Fibroblast of skin of scalp (primary cell): ENCODE measurements around the gene ANXA2.
A peak's percentile ranks its signal among the peaks of the same experiment; 100 is the strongest.
"Not testable (repeated sequence)": the region's sequence is repeated elsewhere in the genome, so short reads cannot be mapped to it uniquely, and the experiment has no call there.

Experiments used
- DNase-seq: peaks from one replicate; pipeline ENCODE4 v3.0.0-alpha.2; 2013

Gene ANXA2

DNA sequence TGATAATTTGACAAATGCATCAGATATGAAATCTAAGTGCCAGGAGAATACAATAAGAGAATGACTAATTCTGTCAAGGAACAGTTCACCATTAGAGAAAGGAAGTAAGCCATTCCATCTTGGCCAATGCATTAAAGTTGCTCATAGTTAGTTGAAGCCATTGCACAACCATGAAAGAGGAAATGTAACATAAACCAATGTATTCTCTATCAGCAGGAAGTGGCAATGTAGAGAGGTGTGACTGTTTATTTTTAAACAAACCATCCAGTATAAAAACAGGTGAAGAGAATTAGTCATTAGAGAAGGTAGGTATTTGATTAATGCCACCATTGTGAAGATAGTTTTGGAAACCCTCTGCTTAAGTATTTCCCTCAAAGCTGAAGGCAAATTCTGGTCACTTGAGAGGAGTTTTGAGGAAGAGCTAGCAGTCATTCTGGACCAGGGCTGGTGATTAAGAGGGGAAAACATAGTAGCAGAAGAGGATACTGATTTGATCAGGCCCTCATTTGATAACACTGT is 10.7 kb upstream of the ANXA2 start:
- DNase-seq, result peak; percentile 73

DNA sequence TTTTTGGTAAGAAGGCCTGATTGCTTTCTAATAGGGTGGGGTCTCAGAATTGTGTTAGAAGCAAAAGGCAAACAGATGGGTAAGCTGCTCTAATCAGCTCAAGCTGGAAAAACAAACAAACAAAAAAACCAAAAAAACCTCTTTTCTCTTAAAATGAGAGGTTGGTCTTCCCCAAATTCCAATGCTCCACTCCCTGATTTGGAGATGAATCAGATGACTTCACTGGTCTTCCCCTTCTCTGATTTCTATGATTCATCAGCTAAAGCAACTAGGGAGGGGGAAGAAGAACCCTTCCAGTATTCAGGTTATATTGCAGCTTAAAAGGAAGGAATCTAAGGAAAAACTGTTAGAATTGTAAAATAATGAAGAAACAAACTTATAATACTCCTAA is 9.6 kb upstream of the ANXA2 start:
- peak; percentile 87 for DNase-seq

DNA sequence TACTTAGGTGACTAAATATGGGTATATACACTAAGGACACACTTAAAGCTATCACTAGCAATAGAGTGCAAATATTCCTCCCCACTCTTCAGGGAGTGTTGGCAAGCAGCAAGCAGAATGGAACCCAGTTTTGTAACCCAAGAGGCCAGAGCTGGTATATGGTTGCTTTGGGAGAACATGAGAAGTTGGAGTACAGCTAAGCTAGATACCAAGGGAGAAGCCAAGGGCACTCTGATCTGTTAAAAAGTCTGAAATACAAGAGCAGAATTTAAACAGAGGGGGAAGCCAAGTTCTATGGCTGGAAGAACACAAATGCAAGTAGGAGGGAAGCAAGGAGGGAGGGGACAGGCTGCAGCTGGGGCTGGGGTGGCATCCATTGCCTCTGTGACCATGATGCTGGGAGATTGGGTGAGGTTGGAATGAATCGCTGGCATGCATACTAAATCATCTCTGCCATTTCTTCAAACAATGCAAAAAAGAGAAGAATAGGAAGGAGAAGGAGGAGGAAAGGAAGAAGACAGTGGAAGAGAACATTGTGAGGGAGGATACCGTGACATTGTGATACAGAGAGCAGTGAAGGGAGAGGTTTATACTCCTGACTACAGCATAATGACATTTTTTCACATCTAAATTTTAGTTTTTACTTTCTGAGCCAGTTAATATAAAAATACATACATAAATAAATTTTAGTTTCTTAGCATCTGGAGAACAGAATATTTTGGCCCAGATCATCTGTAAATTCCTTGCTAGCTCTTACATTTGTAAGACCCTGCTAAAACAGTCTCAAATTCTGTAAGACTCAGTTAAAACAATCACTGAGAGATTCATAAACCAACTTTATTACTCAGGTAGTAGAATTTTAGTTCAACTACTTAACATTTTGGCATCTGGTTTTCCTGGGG is 9.0 kb upstream of the ANXA2 start:
- DNase-seq, result no peak

DNA sequence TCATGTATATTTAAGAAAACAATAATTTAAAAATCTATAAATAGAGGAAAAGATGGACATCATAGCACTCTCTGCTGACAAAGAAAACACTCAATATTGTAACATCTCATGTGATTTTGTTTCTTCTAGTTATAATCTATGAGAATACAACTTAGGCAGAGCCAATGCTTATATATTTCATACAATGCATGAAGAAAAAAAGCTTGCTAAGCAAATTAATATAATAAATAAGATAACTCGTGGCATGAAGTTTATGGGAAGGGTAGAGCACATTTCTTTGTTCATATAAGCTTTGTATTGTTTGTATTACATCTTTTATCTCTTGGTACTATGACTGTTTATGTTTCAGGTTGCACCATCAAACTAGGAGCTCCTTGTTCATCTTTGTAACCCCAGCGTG is 7.6 kb upstream of the ANXA2 start:
- no peak for DNase-seq

DNA sequence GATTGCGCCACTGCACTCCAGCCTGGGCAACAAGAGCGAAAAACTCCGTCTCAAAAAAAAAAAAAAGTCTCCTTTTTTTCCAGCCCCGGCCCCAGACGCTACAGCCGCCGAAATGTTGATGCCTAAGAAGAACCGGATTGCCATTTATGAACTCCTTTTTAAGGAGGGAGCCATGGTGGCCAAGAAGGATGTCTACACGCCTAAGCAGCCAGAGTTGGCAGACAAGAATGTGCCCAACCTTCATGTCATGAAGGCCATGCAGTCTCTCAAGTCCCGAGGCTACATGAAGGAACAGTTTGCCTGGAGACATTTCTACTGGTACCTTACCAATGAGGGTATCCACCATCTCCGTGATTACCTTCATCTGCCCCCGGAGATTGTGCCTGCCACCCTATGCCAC is 6.6 kb upstream of the ANXA2 start:
- not testable (repeated sequence) for DNase-seq

DNA sequence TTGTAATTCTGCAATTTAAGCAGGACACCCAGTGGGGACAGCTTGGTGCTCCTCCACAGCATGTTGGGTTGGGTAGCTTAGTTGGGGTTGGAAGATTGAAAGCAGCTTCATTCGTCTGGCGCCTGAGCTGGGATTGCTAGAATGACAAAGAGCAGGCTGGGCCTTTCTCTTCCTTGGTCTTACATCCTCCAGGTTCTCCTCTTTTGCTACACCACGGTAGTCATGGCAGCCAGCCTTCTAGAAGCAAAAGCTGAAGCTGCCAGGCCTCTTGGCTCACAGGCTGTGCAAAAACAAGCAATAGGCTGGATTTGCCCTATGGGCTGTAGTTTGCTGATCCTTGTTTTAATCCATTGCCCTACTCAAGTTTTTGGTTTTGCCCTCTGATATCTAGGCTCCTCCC is 3.2 kb upstream of the ANXA2 start:
- no peak for DNase-seq

DNA sequence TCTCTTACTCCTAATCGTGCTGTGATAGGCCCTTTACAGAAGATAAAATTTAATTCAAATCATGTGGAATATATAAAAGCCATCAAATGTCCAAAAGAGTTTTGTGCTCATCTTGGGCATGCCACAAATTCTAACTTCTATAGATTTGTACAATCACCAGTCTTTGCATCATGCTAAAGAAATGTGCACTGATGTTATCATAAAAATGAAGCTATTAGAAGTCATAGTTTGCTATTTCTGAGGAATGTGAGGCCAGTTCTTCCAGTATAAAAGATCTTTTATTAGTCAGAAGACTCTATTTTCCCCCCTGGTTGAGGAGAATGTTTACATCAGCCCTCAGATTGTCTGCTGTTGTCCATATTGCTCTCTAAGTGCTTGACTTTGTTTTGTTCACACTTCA is 2.1 kb upstream of the ANXA2 start:
- DNase-seq, result peak; percentile 93

DNA sequence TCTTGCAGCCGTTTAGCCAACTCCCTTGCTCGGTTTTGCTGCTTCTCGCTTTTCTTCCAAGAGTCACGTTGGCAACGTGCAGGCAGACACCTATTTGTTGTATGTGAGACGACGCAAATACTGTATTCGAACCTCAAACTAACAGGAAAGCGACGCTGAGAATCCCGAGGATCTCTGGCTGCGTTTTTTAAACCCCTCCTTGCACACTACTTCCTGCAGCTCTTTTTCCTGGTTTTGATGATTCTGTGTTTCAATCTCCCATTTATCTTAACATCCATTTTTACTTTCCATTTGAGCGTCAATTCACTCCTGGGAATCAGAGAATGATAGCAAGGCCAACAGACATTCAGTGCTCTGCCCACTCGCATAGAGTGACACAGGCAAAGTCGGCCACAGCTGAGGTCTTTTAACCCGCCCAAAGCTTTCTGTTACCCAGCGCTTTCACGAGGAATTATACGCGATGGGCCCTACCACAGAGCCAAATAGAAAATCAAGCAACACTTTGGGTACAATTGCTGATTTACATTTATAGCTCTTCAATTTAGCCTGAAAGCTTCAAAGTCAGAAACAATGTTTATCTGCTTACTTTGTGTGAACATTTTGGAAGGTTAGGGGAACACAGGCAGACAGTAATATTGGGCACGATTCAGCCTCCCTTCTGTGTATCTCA is 1.6 kb upstream of the ANXA2 start:
- DNase-seq, result no peak

DNA sequence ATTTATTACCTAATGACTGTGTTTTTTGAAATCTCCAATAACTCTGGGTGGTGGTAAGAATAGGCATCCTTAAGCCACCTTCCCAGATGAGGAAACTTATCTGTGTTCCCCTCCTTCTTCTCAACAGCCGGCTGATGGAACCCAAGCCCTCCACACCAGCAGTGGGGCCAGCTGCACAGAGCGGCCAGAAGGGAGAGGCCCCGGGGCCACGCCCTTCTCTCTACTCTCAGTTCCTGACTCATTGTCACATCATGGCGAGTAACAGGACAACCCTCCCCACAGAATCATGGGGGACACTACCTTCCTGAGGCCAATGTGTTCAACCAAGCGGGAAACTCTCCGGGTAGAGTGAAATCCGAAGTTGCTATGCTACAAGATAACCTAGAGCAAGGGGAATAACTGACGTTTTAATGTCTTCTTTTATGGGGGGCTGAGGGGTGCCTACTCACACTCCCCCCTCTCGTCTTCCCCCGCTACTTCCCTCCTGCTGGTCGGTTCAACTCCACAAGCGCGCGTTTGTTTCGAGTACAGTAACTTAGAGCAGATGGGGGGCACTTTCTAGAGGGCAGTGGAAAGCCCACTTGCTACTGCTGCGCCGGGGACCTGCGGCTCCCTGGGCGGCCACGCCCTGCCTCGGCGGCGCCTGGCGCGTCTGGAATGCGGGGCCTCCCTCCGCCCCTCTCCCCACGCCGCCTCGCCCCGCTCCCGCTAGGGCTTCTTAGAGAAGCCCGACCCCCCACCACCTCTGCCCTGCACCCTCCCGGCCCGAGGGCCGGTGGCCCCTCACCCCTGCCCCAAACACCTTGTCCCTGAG is 621 bp downstream of the ANXA2 start:
- peak; percentile 82 for DNase-seq

DNA sequence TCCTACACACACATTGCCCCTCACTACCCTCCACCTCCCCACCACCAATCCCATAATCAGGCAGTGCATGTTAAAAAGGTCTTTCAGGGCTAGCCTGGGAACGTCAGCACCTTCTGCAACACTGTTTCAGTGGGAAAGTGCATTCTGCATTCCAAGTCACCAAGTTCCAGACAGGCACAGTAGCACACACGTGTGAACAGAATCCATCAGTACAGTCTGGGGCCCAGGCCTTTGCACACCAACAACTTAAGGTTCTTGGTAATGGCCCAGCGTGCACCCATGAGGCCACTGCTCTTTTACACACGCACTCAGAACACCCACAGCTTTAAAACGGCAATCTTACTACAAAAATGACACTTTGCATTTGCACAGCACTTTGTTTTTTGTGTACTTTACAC is 1.2 kb downstream of the ANXA2 start:
- no peak for DNase-seq

DNA sequence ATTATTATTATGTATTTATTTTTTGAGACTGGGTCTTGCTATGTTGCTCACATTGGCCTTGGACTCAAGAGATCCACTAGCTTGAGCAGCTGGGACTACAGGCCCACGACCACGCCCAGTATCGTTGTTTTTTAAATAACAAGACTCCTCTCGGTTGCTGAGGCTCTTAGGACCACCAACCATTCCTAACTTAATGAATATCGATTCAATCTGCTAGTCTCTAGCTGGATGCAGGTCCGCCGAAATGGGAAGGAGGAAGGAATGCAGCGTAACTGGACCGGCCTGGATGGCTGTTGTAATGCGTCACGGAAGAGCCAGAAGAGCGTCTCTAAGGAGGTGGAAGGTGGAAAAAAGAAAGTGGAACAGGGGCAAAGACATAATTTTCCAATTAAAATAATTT is 1.7 kb downstream of the ANXA2 start:
- DNase-seq, result no peak

DNA sequence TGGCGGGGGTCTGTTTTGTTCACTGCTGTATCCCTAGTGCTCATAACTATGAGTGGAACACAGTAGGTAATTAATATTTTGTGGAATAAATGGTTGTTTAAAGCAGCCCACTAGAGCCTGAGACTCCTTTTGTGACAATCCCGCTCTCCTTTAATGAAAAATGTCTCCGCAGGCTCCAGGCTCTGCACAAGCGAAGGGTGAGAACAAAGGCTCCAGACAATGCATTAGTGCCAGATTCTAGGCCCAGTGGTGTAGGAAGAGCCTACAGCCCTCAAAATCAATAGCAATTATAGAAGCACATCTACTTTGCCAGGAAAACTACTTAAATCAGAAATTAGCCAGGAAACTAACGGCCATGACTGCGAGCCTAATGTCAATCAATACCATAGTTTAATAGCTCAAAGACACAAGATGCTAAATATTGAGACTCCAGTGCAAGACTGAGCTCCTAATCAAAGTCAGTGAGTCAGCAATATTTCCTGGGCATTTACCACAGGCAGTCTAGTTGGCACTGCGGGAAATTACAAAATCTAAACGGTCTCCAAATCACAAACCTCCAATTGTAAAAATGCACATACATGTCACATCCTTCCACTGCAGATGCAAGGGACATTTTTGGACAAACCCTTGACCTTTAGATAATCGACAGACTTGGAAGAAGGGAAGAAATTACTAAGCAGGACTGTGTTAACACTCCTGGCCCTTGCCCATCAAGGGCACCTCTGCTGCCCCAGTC is 2.3 kb downstream of the ANXA2 start:
- DNase-seq, result no peak

DNA sequence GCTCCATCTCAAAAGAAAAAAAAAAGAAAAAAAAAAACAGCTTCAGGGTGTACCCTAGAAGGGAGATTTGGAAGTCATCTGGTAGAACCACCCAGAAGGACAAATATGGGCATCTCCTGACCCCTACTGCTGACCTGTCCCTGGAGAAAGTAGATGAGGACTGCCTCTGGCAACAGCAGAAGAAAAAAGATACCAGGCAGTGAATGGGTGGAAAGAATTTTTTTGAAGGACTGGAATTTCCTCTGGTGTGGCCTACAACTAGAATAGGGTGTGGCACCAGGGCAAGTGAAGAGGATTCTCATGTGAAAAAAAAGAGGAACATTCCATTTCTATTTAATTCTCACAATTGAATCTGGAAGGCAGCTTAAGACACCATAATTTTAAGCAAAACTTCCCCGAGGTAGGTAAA is 3.1 kb downstream of the ANXA2 start:
- DNase-seq, result peak; percentile 76

DNA sequence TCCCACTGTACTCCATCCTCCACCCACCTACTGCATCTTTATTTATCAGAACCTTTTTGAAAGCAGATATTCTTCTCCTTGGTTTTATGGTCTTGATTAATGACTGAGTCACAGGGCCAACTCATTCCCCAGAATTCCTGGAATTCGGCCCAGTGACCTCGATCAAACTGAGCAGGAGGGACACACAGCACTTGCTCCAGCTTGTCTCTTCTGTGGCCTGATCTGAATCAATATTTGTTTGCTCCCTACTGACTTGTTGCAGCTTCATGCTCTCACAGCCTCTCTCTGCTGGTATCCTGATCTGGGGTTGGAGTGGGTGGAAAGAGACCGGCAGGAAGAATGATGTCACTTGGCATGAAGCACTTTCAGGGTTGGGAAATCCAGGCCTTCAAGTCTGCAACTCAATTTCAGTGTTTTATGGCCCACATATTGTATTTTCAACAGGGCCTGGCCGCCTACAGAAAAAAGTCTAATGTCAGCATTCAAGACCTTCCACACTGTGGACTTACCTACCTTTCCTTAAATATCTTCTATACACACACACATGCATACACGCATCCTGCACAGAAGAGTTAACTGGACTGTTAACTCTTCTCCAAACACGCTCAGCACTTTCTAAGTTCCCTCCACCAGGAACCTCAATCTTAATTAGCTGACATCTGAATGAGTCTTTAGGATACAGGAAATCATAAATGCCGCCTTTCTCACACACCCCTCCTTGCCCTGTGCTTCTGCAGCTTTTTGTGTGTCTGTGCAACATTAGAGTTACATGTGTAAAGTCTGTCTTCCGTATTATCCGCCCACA is 4.6 kb downstream of the ANXA2 start:
- peak; percentile 98 for DNase-seq

DNA sequence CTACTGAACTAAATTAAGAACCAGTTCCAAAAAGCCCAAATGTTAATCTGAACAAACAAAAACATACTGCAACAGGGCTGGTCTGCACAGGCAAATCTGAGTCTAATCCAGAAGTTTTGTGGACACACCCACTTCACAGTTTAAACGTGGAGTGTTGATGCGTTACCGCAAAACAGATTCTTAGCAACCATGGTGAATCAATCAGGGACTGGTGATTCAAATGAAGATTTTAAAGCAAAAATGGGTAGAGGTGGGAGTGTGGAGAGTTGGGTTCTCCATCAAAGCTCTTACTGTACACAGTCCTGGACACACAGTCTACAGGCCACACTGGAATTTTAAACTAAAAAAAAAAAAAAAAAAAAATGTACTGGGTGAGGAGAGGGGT is 5.2 kb downstream of the ANXA2 start:
- peak; percentile 78 for DNase-seq

DNA sequence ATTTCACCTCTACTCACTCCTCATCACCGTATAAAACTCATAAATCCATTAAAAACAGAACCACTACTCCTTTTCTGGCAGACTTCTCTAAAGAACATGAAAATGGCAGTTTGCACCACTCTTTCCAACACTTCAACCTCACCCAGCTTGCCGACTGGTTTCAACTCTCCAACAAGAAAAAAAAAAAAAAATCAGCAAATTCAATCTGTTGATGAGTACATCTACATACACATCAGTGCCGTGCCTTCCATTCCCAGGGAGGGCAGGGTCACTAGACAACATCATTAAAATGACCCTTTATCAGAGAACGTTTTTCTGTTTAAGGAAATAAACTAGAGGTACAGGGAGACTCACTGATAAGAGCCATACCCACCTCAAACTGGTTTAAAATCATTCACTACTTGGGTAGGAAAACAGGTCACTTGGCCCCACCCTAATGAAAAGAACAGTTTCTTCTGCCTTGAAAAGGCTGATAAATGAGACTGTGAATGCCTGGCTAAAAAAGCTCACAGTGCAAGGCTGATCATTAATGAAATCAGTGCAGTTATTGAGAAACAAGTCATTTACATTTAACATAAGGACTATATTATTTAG is 6.0 kb downstream of the ANXA2 start:
- no peak for DNase-seq

DNA sequence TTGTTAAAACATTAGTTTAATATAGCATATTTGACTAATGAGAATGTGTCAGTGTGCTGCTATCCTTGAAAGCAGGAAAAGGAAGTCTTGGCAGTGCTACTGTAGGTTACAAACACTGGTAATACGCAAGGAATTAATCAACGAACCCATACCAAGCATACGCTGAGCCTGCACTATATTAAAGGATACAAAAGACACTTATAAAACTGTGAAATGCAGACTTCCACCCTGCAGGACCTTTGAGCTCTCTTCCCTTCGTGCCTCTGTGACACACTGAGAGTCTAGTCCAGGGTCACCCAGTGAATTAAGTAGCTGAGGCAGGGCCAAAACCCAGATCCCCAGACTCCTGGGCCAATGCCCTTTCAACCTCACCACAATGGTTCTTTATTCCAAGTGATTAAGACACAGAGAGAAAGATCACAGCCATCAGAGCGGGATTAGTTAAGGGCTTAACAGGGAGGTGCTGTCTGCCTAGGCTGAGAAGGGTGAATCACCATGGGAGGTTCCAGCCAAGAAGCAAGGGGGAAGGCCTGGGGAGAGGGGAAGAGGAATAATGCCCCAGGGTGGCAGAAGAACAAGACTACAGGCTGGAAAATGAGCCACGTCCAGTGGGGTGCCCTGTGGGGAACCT is 6.8 kb downstream of the ANXA2 start:
- peak; percentile 90 for DNase-seq

DNA sequence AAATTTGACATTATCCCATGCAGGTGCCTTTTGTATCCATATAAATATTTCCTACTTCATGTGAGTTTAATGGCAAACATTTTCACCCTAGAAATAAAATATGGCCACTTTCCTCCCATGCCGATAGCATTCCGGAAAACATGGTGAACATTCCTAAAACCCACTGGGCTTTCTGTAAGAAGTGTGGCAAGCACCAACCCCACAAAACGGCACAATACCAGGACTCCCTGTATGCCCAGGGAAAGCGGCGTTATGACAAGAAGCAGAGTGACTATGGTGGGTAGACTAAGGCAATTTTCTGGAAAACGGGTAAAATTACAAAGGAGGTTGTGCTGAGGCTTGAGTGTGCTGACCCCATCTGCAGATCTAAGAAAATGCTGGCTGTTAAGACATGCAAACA is 7.6 kb downstream of the ANXA2 start:
- no peak for DNase-seq

DNA sequence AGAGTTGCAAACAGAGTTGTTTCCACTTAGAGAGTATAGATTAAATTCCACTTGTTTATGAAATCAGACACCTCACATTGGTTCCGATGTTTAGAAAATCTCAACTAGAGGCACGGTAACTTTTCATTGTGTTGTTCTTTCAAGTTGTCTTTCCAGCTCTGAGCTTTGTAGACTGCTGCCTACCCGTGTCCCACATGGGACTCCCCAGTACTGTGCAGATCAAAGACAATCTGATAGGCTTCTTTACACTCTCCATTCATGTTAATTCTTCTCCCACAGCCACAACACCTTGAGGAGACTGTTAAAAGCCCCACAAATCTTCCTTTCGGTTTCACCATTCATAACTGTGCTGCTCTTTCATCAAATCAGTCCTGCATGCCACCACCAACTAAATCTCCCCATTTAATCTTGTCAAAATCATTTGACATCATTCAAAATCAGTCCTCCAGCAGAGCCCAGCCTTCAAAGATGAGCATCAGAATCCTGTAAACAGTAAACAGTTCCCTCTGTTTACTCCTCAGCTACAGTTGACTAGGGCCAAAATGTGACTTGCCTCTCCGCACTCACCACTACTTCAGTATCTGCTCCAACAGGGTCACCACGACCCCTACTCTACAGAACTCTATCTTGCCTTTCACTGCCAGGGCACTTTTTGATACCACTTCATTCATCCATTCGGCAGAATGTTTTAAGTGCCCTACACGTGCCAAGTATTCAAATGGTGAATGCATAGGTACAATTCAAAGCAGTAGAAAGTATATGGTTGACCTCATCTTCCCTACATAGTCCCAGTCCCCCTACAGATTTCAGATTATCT is 8.3 kb downstream of the ANXA2 start:
- DNase-seq, result no peak

DNA sequence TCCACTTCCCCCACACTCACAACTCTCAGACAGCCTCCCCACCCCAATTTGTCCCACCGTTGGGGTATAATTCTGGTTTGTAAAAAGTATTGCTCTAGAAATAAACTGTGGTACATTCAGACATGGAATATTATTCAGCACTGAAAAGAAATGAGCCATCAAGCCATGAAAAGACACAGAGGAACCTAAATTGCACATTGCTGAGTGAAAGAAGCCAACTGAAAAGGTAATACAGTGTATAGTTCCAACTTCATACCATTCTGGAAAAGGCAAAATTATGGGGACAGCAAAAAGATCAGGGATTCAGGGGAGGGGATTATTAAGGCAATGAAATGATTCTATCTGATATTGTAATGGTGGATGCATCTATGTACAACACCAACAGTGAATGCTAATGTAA is 10.5 kb downstream of the ANXA2 start:
- DNase-seq, result no peak
